GM21786 (cell line): Measurements from ENCODE around the gene PNPLA3.
"Not testable (repeated sequence)": the region's sequence is repeated elsewhere in the genome, so short reads cannot be mapped to it uniquely, and the experiment has no call there.

Source experiments
- ATAC-seq: cut with Tn5 transposase; IDR thresholded peaks from one replicate; pipeline ENCODE4 v1.9.1; 2021; ENCODE audit not compliant: unreplicated experiment

PNPLA3 gene

GRCh38 chr22:43889860-43890253 is 33.7 kb upstream of the PNPLA3 start:
- ATAC-seq = no peak

DNA sequence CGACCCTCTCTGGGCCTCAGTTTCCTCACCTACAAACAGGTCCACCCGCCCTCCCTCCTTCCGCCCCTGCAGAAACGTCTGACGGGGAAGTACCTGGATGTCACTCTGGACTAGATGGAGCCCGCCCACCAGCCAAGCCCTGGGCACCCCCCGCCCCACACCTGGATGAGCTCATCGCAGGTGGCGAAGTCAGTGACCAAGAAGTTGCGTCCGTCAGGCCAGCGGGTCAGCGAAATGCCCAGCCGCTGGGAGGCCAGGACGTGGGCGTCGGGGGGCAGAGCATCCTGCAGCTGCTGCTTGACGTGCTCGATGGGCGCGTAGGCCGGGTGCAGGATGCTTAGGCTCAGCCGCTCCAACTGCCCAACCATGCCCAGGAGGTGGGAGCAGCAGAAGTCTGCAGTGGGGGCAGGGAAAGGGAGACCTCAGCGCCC is 32.7 kb upstream of the PNPLA3 start:
- ATAC-seq = no peak

DNA sequence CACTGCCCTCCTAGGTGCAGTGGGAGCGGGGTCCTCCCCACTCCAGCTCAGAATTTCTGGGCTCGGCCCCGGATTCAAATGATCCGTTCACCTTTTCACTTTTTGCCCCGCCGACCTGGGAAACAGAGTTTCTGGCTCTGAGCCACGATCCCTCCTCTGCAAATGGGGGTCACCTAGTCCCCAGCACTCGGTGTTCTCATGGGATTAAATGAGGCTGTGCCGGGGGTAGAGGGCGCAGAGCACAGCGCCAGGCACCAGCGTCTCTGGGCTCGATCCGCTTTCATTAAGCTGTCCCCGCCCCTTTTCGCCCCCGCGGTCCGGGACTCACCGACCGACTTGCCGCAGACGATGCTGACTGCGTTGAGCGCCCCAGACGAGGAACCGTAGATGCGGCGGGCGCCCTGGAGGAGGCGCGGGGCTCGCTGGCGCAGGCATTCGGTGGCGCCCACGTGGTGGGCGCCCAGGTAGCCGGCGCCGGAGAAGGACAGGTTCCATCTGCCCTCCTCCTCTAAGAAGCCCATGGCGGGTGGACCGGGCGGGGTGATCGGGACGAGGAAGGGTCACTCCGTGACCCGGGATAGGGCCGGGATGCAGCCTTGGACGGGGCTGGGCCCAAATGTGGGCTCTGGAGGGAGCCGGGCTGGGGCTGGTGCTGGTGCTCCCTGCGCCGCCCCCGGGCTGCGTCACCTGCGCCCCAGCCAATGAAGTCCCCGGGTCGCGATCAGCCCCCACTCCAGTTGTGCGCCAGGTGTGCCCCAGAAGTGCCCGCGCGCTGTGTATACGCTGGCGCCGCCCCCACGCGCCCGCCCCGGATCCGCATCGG is 32.0 kb upstream of the PNPLA3 start, which contains the start of gene PNPLA5:
PNPLA5 (minus strand) TSS at position 654 of the 823 bp plus-strand sequence; CDS start at position 521, 133 bp downstream.
- ATAC-seq = no peak

DNA sequence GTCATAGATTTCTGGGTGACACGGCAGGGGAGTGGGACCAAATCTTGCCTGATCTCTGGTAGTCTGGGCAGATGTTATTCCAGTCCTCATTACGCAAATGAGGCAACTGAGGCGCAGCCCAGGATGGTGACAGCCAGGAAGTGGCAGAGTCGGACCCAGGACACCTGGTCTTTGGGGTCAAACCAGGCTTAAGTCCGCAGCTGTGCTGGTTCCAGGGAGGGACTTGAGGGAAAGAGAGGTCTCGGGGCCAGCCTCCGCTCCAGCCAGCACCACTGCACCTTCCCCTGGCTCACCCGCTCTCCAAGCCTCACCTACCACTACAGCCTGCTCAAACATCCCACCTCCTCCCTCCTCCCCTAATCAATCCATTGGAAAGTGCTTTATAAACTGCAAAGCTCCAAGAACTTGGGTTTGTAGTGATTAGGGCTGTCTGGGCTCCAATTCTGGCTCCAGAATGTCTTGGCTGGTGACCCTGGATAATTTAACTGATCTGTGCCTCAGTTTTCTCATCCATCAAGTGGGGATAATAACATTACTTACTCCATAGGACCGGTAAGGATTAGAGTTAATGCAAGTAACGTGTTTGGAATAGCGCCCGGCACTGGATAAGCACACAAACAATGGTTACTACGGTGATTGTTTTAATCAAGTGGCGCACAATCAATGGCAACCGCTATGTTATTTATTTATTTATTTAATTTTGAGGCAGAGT is 31.3 kb upstream of the PNPLA3 start:
- no peak for ATAC-seq

DNA sequence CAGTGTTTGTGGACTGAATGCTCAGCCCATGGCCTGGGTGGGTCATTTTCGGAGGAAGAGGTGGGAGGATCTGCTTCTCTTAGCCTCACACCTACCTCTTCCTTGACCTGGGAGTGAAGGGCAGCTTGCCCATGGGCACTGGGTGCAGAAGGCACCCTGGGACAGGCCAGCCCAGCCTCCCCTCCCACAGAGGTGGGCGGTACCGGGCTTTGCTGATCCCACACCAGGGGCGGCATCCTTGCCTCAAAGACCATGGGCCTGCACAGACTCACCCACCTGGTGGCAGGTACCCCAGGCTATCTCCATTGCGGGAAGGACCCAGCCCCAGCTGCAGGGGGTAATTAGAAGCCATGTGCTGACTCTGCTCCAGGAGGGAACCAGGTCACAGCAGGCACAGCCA is 30.3 kb upstream of the PNPLA3 start:
- no peak for ATAC-seq

- no peak for ATAC-seq
Measured at GRCh38 chr22:43894122-43894521, 29.5 kb upstream of the PNPLA3 start.

DNA sequence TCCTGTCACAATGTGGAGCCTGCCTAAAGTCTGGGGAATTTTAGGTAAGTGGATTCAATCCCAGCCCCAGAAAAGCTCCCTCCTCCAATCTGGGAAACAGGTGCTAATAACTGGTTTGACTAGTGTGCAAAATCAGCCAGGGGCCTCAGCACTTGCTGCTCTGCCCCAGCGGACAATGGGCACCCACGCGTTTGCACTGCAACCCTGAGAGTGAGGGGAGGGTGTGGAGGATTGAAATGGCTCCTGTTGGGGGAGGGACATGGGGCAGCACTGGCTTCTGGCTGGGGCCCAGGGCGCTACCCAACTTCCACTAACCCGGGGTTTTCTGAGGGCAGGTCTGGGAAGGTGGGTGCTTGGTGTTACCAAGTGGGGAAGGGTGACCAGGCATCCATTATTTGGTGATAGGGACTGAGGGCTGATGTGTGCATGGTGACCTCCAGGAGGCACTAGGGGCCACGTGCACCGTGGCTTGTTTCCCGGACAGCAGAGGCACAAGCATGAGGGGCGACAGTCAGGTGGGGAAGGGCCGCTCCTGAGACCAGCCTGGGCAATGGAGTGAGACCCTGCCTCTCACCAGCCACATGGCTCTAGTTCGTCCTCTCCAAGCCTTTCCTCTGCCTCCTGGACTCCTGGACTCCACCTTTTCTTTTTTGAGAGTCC is 27.5 kb upstream of the PNPLA3 start:
- ATAC-seq = no peak

DNA sequence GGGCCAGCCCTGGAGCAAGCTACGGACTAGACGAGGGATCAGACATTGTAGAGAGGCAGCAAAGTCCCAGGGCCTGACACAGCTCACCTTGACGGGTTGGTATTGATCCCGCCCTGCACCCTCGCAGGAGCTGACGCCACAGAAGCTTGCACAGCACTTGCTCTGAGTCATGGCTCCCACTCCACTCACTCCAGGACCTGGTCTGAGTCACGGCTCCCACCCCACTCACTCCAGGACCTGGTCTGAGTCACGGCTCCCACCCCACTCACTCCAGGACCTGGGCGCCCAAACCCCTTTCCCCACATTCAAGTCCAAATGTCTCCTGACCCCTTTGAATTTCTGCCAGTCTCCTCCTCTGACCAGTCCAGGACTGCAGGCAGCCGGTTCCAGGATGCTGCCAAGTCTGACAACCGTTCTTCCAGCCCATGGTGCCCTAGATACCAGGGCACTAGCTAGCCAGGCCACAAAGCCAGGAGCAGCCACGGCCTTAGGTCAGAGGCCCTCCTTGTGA is 25.8 kb upstream of the PNPLA3 start:
- no peak for ATAC-seq

- no peak for ATAC-seq
Measured at GRCh38 chr22:43900206-43900605, 23.4 kb upstream of the PNPLA3 start.

- ATAC-seq = no peak
Measured at GRCh38 chr22:43901976-43902643, 21.5 kb upstream of the PNPLA3 start.

DNA sequence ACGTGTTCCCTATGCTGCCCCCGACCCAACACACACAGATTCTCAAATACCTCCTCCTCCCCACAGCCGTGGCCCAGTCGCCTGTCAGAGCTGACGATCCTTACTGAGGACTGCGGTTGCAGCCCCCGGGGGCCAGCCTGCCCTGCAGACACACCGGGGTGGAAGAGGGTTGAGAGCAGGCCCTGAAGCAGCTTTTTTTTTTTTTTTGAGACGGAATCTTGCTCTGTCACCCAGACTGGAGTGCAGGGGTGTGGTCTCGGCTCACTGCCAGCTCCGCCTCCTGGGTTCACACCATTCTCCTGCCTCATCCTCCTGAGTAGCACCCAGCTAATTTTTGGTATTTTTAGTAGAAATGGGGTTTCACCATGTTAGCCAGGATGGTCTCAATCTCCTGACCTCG is 20.6 kb upstream of the PNPLA3 start:
- ATAC-seq = not testable (repeated sequence)

GRCh38 chr22:43904412-43904811 is 19.2 kb upstream of the PNPLA3 start:
- ATAC-seq = not testable (repeated sequence)

GRCh38 chr22:43905681-43906080 is 17.9 kb upstream of the PNPLA3 start:
- ATAC-seq = no peak

- no peak for ATAC-seq
Measured at GRCh38 chr22:43909708-43910107, 13.9 kb upstream of the PNPLA3 start.

DNA sequence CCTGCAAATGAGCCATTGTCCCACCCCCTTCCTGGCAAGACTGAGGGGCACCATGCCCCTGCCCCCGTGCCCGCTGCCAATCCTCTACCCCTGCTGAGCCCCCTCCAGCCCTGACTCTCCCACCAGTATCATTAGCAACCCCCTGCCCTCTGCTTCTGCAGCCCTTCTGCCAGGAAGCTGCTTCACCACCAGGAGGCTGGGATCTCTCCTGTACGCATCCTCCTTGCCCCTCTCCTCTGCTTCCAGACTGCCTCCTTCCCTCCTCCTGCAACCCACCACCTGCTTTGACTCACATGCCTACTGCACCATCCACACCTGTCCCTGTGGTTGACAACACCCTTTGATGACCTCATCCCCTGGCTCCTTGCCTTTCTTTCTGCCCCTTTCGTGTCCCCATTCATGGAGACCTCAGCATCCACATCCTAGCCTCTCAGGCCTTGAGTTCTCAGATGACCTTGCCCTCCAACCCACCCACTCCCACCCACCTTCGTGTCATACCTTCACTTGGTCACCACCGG is 13.4 kb upstream of the PNPLA3 start:
- no peak for ATAC-seq

DNA sequence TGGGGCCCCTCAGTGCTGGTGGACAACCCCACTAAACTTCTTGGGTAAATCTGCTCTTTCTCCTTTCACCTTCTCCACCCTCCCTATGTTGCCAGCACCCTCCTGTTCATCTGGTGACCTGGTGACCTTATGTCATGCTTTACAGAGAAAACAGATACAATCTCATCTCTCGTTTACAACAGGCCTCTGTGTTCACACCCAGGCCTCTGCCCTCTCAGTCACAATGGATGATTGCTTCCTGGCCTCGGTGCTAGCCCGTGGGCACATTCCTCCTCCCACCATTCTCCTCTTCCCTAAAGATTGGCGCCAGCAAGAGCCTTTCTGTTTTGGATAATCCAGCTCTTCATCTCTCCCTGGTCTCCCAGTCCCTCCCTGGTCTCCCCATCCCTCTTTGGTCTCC is 12.3 kb upstream of the PNPLA3 start:
- ATAC-seq = no peak

GRCh38 chr22:43917521-43917920 is 6.1 kb upstream of the PNPLA3 start:
- no peak for ATAC-seq

- ATAC-seq = no peak
Measured at GRCh38 chr22:43919106-43919973, 4.3 kb upstream of the PNPLA3 start.

DNA sequence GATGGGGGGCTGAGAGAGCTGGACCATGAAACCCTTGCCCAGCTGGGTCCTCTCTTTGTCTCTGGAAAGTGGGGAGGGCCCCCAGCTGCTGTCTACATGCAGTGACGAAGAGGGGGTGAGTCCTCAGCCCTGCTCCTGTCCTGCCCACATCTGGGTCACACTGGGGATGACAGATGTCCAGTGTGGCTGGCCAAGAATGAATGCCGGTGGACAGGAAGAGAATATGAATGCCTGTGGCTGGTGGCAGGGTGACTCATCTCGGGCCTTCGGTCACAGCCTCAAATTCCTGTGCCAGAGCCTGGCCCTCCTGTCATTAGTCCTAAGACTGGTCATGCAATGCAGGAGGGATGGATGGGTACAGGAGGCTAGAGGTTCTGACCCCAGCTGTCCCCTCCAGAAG is 2.2 kb upstream of the PNPLA3 start:
- ATAC-seq = no peak

DNA sequence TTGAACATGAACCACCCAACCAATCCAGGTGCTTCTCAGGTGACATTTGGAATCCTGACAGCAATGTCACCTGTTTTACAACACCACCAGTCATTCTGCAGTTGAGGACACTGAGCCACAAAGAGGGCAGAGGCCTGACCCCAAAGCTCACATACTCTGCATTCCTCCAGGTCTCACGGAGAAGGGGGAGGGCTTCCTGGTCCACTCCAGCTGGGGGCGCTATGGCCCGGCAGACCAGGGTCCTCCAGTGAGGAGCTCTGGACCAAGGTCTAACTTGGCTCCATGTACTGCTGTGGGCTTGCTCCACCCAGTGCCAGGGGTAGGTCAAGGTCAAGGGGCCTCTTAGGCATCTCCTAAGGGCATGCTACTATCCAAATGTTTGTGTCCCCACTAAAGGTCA is 1.5 kb upstream of the PNPLA3 start:
- ATAC-seq = no peak
